ENCODE results near the gene SLC34A2.
"Not testable (repeated sequence)": the region's sequence is repeated elsewhere in the genome, so short reads cannot be mapped to it uniquely, and the experiment has no call there.

Gene SLC34A2, protein sequence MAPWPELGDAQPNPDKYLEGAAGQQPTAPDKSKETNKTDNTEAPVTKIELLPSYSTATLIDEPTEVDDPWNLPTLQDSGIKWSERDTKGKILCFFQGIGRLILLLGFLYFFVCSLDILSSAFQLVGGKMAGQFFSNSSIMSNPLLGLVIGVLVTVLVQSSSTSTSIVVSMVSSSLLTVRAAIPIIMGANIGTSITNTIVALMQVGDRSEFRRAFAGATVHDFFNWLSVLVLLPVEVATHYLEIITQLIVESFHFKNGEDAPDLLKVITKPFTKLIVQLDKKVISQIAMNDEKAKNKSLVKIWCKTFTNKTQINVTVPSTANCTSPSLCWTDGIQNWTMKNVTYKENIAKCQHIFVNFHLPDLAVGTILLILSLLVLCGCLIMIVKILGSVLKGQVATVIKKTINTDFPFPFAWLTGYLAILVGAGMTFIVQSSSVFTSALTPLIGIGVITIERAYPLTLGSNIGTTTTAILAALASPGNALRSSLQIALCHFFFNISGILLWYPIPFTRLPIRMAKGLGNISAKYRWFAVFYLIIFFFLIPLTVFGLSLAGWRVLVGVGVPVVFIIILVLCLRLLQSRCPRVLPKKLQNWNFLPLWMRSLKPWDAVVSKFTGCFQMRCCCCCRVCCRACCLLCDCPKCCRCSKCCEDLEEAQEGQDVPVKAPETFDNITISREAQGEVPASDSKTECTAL
- 0 to 3.0 (median 0) reads per million in 17 experiments for total RNA-seq

DNA sequence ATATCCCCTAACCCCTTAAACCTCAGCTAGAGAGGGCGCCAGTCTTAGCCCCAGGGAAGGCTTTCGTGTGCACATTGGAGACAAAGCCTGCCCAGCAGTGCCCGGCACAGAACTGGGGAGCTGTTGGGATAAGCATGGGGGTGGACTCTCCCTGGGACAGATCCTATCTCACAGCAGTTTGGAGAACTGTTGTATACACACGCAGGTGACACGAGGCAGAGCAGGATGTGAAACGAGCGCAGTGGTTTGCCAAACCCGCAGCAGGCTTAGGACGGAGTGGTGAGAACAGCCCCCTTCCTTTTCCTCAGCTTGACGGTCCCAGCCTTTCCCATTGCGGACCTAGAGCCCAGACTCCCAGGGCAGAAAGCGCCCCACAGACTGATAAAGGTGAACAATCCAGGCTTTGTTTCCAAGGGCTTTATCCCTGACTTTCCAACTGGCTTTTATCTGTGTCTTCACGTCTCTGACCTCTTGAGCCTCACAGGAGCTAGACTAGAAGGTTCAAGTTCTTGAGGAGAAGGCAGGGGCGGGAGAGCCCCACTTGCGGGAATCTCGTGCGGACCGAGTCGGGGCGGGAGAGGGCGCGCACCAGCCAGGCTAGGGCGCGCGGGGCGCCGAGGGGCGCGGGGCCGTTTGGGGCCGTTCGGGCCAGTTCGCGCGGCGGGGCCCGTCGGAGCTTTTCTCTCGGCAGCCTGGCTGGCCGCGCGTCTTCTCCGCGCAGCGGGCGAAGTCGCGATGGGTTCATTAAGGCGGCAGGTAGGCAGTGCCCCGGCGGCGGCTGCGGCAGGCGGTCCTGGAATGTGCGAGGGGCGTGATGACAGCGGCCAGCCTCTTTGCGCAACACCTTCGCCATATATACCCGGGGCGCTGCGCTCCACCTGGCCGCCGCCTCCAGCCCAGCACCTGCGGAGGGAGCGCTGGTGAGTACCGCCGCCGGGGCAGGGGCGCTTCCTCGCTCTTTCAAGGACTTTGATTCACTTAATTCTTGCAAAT is at the start of gene SLC34A2:
Gene SLC34A2 (plus strand): TSS at position 881 of the 993 bp plus-strand sequence. CDS start 6,650 bp downstream, outside the sequence.
- DNase-seq = no peak

DNA sequence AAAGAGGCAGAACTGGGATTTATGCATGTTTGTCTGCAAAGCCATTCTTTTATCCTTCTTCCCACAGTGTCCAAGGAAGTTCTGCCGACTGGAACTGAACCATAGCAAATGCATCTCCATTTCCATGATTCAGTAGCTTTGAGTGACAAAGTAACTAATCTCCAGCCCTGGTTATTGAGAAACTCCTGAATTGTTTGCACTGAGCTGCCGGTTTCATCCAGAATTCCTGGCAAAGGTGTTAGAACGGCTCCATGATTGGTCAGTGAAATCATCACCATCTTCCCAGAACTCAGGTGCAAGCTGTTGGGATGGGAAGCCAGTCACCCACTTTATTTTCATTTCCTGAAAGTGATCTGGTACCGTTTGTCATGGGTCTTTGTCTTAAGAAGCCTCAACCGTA is 47.0 kb upstream of the SLC34A2 start:
- DNase-seq = no peak

DNA sequence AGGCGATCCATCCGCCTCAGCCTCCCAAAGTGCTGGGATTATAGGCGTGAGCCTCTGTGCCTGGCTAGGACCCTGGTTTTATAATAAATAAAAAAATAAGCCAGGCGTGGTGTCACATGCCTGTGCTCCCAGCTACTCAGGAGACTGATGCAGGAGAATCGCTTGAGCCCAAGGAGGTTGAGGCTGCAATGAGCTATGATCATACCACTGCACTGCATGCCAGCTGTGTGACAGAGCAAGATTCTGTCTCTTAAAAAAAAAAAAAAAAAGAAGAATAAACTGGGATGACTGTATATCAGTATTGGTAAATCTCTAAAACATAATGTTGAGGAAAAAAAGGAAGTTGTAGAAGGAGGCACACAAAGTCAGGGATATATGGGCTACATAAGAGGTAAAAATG is 45.7 kb upstream of the SLC34A2 start:
- no peak for DNase-seq

DNA sequence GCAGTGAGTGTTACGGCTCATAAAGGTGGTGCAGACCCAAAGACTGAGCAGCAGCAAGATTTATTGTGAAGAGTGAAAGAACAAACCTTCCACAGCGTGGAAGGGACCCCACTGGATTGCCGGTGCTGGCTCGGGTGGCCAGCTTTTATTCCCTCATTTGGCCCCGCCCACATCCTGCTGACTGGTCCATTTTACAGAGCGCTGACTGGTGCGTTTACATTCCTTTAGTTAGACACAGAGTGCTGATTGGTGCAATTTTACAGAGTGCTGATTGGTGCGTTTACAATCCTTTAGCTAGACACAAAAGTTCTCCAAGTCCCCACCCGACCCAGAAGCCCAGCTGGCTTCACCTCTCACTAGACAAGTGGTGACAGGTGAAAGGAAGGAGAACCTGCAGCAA is 42.0 kb upstream of the SLC34A2 start:
- not testable (repeated sequence) for DNase-seq

DNA sequence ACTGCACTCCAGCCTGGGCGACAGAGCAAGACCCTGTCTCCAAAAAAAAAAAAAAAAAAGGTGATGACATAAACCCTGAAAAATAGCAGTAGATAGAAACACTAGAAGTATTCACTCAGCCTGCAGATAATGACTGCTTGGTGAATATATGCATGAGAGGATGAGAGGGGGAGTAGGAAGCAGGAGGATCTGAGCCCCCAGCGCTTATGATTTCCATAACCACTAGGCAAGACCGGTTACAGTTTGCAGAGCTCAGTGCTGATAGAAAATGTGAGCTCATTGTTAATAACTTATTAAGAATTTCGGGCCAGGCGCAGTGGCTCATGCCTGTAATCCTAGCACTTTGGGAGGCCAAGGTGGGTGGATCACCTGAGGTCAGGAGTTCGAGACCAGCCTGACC is 40.8 kb upstream of the SLC34A2 start:
- no peak for DNase-seq

DNA sequence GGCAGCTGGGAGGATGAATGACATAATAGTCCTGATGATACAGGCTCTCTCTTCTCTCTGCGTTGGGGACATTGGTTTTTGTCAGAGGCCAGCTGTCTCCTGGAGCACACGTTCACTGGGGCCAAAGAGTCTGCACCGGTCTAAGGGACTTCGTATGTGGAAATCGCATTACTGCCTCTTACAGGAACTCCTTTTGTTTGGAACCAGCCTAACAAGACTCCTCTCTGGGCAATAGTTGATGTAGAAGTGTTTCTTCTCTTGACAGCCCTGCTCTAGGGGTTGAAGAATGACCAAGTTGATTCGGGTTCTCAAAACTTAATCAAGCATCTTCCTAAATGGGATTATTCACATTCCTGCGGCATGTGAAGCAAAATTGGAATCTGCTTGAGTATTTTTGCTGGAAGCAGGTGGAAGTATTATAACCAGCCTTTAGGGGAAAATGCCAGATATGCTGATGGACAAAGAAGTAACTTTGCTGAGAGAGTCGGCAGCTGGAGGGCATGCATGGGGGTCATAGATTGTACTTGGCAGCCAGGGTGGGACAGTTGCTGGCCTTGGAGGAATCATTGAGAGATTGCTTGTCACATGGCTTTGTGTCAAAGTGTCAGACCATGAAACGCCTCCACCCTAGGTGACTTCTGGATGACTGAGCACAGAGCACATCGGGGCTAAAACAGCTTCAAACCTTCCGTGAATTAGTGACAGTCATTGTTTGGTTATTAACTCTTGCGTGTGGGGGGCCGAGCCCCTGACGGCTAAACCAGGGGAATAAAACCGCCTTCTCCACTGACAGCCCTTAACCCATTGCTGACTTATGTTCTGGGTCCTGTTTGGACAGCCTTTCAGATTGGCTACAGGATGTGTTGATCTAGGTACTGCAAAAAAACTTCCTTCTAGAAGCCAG is 34.4 kb upstream of the SLC34A2 start:
- no peak for DNase-seq

DNA sequence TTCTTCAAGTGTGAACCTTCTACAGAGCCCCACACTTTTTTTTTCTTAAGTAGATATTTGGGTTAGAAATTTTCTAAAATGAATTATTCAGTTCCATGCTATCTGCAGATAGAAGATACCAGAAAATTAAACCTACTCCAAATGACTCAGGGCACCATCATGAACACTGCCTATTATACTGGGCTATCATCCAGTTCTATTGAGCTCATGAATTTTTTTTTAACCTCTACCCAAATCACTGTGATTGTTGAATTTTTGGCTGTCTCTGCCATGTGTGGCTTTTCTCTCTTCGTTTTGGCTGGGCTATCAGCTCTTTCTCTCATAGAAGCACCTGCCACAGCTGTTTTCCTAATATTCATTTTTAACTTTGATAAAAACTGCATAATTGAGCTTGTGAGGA is 31.0 kb upstream of the SLC34A2 start:
- no peak for DNase-seq

DNA sequence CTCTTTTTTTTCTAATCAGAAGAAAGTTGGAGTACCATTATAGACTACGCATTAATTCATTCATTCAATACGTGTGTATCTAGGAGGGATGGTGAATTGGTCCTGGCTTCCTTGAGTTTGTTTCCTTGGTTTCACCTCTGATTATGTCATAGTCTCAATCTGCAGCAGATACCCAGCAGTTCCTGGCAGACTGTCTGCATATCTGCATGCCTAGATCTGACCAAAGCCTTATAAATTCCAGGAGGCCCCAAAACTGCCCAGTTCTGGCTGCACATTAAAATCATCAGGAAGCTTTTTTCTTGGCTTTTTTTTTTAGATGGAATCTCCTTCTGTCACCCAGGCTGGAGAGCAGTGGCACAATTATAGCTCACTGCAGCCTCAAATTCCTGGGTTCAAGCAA is 27.2 kb upstream of the SLC34A2 start:
- DNase-seq = no peak

DNA sequence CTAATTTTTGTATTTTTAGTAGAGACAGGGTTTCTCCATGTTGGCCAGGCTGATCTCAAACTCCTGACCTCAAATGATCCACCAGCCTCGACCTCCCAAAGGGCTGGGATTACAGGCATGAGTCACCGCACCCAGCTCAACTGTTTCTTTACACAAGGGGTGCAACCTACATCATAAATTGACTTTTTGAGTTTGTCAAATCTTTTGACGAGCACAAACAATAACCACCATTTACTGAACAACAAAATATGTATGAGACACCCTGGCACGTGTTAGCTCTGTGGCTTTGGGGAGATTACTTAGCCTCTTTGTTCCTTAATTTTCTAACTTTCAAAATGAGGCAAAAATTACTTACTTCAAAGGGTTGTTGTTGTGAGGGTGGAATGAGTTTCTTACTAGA is 23.5 kb upstream of the SLC34A2 start:
- DNase-seq = no peak

DNA sequence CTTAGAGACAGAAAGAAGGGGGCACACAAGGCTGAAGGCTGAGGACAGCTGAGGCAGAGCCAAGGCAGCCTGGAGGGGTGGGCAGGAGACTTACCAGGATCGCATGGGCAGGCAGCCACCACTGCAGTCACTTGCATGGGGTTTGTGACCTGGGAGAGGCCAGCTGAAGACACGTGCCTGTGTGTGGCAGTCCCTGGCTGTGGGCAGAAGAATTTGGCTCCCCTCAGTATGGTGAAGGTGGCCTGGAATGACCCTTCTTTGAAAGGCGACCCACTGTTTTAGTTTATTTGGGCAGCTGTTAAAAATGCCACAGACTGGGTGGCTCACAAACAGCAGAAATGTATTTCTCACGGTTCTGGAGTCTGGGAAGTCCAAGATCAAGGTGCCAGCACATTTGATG is 22.1 kb upstream of the SLC34A2 start:
- no peak for DNase-seq

DNA sequence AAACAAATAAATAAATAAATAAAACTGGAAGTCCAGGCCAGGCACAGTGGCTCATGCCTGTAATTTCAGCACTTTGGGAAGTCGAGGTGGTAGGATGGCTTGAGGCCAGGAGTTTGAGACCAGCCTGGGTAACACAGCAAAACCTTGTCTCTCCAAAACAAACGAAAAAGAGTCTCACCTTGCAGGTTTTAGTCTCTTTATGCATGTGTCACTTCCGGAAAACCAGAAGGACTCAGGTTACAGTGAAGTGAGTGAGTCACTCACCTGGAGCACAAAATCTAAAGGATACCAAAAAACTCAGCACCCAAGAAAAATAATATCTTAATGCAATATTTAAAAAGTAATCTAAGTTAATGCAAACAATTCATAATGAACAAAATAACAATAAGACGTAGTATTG is 20.1 kb upstream of the SLC34A2 start:
- DNase-seq = no peak

DNA sequence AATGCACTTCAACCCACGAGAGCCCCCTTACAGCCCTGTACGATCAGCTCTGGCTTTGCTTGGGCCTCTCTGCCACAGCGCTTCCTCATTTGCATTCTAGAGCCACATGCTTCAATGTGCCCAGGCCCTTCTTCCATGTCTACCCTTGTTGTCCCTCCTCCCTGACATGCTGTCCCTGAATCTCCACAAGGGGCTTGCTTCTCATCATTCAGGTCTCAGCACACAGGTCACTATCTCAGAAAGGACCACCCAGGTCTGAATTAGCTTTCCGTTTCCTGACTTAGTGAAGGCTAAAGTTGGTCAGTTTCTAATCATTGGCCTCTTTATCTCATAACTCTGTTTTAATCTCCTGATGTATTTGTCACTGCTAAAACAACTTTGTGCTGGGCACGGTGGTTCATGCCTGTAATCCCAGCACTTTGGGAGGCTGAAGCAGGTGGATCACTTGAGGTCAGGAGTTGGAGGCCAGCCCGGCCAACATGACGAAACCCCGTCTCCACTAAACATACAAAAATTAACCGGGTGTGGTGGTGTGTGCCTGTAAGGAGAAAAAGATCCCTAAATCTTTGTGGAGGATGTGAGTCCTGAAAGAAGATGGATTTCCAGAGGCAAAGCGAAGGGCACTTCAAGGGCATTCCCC is 17.9 kb upstream of the SLC34A2 start:
- no peak for DNase-seq

DNA sequence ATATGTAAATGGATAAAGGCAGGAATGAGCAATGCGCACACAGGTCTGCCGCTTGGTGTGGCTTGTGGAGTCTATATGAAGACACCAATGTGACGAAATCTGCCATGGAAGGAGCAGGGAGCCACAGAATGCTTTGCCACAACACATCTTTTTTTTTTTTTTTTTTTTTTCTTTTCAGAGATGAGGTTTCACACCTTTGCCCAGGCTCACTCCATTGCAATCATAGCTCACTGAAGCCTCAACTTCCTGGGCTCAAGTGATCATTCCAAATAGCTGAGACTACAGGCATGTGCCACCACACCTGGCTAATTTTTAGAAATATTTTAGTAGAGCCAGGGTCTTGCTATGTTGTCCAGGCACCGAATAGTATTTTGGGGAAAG is 17.4 kb upstream of the SLC34A2 start:
- no peak for DNase-seq

DNA sequence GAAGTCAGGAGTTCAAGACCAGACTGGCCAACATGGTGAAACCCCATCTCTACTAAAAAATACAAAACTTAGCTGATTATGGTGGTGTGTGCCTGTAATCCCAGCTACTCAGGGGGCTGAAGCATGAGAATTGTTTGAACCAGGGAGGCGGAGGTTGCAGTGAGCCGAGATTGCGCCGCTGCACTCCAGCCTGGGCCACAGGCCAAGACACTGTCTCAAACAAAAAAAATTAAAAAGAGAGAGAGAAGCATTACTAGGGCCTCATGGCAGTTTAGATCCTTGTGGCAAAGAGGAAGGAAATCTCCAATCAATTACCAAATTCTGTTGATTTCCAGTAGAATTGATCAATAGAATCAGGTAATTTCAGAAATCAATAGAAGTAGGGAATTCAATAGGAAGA is 16.8 kb upstream of the SLC34A2 start:
- no peak for DNase-seq

DNA sequence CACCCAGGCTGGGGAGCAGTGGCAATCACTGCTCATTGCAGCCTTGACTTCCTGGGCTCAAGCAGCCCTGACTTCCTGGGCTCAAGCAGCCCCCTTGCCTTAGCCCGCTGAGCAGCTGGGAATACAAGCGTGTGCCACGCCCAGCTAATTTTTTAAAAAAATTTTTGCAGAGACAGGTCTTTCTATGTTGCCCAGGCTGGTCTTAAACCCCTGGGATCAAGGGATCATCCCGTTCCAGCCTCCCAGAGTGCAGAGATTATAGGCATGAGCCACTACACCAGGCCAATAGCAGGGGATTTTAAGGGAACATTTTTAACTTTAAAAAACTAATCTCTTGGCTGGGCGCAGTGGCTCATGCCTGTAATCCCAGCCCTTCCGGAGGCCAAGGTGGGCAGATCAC is 5.3 kb upstream of the SLC34A2 start:
- no peak for DNase-seq

DNA sequence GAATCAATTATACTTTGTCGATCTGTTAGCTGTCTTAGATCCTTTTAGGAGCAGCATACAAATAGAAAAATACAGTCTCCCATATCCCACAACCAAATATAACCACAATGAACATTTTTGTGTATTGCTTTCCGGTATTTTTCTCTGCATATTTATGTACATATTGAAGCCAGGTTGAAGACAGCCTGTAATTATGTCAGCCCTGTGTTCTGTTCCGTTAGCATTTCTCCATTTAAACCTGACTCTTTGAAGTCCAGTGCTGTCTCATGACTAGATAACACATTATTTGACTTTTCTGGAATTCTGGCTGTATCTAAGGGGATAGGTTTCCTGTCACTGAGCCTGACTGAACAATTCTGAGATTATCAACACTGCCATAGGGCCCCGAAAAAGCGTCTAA is 4.0 kb upstream of the SLC34A2 start:
- no peak for DNase-seq

DNA sequence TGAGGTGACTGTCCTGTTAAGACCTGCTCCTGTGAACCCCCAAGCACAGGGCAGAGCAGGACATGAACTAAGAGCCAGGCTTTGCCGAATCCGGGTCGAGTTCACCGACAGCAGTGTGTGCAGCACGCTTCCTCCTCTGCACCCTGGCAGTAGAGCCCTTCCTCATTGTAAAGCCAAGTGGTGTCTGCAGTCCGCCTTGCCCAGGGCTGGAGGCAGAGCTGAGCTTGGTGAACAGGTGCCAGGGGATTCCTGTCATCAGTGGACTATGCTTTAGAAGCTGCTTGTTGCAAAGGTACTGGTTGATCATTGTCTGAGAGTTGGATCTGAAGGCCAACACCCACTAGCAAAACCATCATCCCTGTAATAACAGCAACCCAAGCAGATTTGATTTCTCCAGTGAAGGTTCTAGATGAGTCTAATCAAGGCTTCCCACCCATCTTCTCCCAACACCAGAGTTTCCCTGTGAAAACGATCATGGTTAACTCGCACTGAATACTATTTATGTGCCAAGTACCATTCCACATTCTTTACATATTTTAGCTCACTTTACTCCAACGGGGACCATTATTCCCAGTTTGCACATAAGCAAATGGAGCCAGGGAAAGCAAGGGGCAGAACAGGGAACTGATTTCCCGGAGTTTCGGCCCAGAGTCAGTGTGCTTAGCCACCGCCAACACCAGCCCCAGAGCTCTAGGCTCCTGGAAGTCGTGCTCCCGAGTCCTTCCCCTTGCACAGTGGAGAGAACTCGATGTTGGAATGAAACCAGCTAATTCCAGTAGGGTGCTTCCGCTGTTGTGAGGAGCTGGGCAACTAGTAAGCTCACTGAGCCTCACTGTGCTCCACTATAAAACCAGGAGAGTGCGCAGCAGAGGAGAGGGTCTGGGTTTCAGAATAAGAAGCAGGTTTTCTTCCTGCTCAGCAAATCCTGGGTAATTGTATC is 1.4 kb upstream of the SLC34A2 start:
- DNase-seq = no peak

DNA sequence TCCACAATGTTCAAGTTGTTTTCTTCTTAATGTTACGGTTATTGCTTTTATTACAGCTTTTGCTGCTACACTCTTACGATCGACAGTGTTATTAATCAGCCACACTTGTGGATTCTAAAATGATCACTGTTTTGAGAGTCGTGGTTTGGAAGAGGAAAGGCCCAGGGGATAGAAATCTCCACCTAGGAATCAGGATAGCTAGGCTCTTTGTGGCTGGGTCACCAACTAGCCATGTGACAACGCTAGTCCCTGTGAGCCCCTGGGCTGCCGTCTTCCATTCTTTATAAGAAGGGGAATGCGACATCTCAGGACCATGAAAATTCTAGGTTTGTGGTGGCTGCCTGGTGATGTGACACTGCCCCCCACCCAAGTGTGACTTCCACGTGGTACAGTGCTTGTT is 380 bp downstream of the SLC34A2 start:
- DNase-seq = no peak

DNA sequence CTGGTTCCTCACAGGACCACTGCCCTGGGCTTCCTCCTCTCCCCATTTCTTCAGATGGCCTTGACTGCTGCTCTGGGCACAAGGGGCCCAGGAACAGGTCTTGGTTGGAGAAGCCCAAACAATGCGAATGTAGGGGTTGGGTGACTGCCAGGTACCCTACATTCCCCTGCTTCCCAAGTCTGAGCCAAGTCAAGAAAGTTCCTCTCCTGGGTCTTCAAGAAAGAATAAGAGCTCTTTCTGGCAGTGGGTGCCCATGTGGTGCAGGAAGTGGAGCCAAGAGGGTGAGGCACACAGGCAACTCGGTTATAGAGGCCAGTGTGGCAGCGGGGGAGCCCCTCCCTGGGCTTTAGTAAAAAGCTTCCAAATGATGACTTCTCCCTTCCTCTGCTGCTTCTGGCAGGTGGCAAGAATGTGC is 2.7 kb downstream of the SLC34A2 start:
- no peak for DNase-seq

DNA sequence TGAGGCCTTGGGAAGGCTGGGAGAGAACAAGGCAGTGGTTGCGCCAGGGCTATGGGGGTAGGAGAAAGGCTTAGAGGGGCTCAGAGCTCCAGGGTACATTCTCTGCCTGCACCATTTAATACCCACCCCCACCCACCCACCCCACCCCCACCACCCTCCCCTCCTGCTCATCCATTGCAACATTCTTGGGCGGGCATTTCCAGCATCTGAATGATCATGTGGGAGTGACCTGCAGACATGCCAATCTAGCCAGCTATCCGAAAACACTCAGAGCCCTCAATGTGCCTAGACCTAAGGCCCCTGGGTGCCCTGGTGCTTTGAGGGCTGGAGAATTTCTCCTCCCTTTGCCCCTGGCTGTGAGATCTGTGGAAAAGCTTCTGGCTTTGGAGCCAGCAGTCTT is 3.1 kb downstream of the SLC34A2 start:
- DNase-seq = no peak

Measured in suppressor macrophage (primary cell).